Fibroblast of peridontal ligament (primary cell): ENCODE data around the gene DHRS7B.
A peak's percentile ranks its signal among the peaks of the same experiment; 100 is the strongest.
"Not testable (repeated sequence)": the region's sequence is repeated elsewhere in the genome, so short reads cannot be mapped to it uniquely, and the experiment has no call there.

Experiments
- DNase-seq: peaks from one replicate; pipeline ENCODE4 v3.0.0-alpha.2; 2010; ENCODE audit errors: extremely low read depth

DHRS7B gene, protein sequence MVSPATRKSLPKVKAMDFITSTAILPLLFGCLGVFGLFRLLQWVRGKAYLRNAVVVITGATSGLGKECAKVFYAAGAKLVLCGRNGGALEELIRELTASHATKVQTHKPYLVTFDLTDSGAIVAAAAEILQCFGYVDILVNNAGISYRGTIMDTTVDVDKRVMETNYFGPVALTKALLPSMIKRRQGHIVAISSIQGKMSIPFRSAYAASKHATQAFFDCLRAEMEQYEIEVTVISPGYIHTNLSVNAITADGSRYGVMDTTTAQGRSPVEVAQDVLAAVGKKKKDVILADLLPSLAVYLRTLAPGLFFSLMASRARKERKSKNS

DNA sequence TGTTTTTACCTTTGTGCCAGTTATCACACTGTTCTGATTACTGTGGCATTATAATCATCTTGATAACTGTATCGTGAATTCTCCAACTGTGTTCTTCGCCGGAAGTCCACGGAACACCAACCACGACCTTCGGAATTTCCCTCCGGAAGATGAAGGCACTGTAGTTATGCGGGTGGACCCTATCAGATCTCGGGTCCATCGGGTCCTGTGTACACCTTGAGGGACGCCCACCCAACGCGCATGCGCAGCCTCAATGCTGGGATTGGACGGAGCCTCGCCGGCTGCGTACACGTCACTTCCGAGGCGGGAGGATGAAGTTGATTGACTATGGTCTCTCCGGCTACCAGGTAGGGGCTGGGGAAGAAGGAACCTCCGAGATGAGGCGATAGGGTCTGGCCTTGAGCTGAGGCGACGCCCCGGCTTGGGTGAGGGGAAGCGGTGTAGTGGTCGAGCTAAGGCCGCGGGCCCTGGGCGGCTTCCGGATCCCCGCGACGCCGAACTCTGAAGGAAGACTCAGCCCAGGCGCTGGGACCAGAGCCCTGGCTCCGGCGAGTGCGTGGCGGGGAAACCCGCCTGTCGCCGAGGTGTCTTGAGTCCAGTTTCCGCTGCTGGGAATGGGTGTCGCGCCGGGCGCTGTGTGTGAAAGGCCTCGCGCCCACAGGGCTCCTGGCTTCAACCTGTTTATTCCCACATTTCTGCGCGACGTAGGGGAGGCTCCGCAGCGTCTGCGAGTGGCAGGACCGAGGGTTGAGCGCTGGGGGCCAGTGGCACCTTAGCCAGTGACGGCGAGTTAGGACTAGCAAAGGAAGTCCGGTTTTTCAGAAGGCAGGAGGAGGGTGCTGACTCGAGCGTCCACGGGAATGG lies at the start of gene DHRS7B:
Gene DHRS7B, plus strand, starts transcription at position 320 of the 864 bp plus-strand sequence. Its CDS starts 8 bp downstream, at position 328.
- DNase-seq: peak; percentile 87

DNA sequence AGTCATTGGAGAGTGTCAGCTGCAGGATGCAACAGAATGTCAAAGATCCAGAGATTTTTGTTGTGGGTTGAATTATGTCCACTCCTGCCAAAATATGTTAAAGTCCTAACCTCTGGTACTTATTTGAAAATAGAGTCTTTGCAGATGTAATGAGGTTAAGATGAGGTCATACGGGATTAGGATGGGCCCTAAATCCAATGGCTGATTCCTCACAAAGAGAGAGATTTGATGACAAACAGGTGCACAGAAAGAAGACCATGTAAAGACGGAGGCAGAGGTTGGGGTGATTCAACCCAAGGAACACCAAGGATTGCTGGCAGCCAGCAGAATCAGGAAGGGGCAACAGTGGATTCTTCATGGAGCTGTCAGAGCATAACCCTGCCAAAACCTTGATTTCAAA lies 49.5 kb upstream of the DHRS7B start:
- no peak for DNase-seq

GRCh38 chr17:21078016-21078780 lies 48.6 kb upstream of the DHRS7B start:
- no peak for DNase-seq

DNA sequence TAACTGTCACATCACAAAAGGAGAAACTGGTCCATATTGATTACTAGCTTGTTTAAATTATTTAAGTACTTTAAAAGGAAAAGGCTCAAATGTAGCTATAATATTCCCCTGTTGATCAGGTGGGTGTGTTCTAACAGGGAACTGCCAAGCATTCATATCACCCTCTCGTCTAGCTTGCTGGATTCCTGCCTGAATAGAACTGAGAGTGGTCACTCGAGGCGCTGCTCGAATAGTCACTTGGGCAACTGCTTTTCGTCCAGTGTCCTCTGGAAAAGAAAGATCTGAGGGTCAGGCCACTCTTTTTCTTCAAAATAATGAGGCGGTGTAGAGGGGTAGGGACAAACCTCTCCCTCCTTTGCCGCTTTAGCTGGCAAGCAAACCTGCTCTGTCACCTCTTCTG lies 47.6 kb upstream of the DHRS7B start:
- no peak for DNase-seq

DNA sequence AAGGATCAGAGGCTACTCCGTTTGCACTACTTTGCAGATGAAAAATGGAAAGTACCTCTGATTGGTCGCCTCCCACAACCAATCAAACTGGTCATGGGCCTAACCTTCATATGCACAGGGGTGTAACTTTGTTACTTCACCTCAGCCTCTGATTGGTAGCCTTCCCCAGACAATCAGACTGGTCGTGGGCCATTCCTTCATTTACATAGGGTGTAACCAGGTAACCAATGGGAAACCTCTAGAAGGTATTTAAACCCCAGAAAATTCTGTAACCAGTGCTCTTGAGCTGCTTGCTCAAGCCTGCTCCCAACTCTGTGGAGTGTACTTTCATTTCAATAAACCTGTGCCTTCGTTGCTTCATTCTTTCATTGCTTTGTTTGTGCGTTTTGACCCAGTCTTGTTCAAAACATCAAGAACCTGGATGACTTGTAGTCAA lies 44.7 kb upstream of the DHRS7B start:
- DNase-seq: no peak

- DNase-seq: not testable (repeated sequence)
Measured at GRCh38 chr17:21085280-21085679, 41.5 kb upstream of the DHRS7B start.

GRCh38 chr17:21085707-21086106 lies 41.1 kb upstream of the DHRS7B start:
- DNase-seq: no peak

DNA sequence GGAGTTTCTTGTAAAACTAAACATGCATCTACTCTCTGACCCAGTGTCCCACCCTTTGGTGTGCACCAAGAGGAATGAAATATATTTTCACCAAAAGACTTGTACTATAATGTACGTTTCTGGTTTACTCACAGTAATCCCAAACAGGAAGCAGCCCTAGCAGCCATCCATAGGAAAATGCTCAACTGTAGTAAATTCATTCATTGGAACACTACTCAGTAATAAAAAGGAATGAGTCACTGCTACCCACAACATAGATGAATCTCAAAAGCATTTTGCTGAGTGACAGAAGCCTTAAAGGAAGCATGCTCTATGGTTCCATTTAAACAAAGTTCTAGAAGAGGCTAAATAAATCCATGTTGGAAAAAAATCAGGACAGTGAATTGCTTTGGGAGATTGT lies 37.6 kb upstream of the DHRS7B start:
- no peak for DNase-seq

DNA sequence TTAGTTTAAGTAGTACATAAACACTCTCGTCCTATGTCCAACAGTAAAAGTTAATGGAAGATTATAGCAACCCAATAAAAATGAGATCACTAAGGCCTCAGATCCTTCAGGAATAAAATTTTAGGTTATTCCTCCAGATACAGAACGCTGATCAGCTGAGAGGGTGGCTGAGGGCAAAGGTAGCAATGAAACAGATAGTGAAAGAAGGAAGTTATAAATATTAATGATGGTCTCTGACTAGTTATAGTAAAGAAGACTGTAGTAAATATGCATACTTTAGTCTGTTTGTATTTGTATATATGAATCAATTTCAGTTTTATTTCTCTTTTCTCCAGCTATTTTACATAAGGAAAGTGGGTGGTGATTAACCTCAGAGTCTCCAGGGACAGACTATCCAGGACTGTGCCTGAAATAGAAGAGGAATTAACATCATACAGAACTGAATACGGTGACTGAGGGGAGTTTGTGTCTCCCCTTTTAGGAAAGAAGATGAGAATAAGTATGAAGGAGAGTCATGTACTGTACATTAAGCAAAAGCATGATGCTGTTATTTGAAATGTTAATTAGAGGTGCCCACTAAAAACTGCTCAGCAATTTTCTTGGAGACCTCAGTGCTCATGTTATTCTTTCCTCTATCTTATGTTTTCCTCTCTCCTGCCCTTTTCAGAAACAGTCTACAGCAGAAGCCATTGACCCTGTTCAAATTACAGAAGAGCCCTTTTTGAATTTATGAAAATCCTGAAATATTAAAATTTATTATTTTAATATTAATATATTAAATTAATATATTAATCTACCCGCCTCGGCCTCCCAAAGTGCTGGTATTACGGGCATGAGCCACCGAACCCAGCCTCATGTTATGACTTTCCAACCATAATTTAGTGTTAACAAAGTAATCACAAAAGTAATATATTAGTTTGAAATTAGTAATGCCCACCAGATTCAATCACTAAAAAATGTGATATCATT lies 36.5 kb upstream of the DHRS7B start:
- no peak for DNase-seq

- DNase-seq: peak; percentile 12
Measured at GRCh38 chr17:21090902-21091618, 35.7 kb upstream of the DHRS7B start.

DNA sequence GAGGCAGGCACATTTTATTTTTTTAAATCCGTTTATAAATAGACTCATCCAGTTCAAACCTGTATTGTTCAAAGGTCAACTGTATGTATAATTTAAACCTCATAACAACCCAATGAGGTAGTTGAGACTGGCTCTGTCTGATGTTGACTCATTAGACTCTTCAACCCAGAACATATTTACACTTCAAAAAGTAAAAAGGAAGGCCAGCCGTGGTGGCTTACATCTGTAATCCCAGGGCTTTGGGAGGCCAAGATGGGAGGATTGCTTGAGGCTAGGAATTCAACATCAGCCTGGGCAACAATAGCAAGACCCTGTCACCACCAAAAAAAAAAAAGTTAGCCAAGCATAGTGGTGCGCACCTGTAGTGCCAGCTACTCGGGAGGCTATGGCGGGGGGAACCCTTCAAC lies 32.5 kb upstream of the DHRS7B start:
- no peak for DNase-seq

DNA sequence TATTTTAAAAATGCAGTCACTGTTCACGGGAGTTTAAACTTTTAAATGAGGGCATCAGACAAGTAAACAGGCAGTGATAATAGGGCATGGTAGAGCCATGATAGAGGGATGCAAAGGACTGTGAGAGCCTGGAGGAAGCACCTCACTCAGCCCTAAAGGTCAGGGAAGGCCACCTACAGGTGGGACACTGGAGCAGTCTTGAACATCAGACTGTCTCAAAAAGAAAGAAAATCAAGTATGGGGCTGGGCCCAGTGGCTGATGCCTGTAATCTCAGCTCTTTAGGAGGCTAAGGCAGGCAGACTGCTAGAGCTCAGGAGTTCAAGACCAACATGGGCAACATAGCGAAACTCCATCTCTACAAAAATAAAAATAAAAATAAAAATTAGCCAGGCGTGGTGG lies 31.0 kb upstream of the DHRS7B start:
- DNase-seq: no peak

GRCh38 chr17:21096874-21097273 lies 29.9 kb upstream of the DHRS7B start:
- DNase-seq: no peak

DNA sequence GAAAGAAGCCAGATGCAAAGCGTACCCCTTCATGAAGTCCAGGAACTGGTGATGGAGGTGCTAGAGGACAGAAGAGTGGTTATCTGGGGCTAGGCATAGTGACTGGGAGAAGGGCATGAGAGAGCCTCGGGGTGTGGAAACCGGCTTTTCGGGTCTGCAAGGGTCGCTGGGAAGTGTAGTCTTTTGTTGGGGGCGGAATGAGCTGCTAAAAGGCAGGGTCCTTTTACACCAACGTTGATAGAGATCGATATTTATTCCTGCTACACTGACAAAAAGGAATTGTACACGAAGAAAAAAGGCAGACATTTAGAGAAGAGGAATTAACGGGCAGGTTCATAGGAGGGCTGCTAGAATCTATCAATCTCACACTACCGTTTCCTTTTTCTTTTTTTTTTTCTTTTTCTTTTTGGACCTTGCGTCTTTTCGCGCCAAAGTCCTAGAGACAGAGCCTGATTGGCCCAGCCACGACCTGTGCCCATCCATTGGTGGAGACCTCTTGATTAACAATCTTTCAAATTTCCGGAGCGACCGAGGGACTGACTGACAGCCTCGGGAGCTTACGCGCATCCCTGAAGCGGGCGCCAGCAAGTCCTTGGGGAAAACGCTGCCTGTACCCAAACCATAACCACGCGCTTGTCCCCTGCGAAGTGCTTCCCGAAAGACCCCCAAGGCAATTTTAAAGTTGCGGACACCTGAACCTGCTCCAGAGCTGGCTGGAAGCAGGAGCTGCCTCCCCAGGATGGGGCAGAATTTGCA lies 27.7 kb upstream of the DHRS7B start:
- DNase-seq: peak; percentile 60

DNA sequence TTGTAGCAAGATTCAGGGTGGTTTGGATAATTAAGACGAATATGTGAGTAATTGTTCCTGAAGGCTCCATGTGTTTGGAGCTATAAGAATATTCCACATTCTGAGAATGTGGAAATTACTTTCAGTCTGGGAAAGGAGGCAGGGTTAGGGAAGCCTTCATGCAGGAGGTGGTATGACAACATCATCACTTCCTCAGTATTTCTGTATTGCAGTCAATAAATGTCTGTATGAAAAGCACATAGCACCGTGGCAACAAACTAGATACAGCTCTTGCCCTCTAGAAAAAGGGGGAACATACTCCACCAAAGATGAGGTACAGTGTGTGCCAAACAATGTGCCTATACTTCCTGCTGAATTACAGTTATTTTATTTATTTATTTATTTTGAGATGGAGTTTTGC lies 26.1 kb upstream of the DHRS7B start:
- no peak for DNase-seq

DNA sequence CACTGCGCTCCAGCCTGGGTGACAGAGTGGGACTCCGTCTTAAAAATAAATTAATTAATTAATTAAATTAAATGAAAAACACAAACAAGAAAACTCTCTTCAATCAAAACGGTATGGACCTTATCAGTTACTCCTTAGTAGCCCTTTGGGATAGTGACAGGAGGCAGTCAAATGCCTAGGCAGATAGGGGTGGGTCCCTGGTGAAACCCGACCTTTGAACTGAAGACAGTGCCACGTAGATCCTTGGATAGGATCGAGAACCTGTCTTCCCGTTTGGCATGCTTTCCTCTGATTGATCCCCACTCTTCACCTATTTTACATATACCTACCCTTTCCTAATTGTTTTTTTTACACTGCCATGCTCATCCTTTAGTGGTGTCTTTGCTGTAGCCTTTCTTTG lies 22.2 kb upstream of the DHRS7B start:
- DNase-seq: no peak

GRCh38 chr17:21105064-21105894 lies 21.5 kb upstream of the DHRS7B start:
- DNase-seq: no peak

- DNase-seq: no peak
Measured at GRCh38 chr17:21106316-21106715, 20.4 kb upstream of the DHRS7B start.
